Endodermal cell (in vitro differentiated cells): ENCODE measurements around the gene MTA2. TPM values are rescaled to one million over a fixed set of nuclear protein-coding genes. Genes with fewer than 3 reads are reported as not detected.
A peak's percentile ranks its signal among the peaks of the same experiment; 100 is the strongest.

ENCODE experiments used
- DNase-seq: peaks from one replicate; pipeline ENCODE4 v3.0.0-alpha.2; 2017
- H3K27ac ChIP-seq: 2 replicates; pipeline ENCODE4 v1.5.1; 2013; ENCODE audit warnings: mild to moderate bottlenecking, low read depth, low read length, moderate library complexity
- H3K27me3 ChIP-seq: 2 replicates; pipeline ENCODE4 v1.6.1; 2013; ENCODE audit warnings: mild to moderate bottlenecking, low read length, moderate library complexity; ENCODE audit not compliant: insufficient read depth, control insufficient read depth, poor library complexity, severe bottlenecking
- H3K36me3 ChIP-seq: 2 replicates; pipeline ENCODE4 v1.7.0; 2013; ENCODE audit warnings: mild to moderate bottlenecking, low read length, moderate library complexity; ENCODE audit not compliant: control insufficient read depth, insufficient read depth
- H3K4me1 ChIP-seq: one replicate; pipeline ENCODE4 v1.7.0; 2013; ENCODE audit warnings: low read length; ENCODE audit not compliant: control insufficient read depth, insufficient read depth
- H3K4me3 ChIP-seq: 2 replicates; pipeline ENCODE4 v1.5.1; 2013; ENCODE audit warnings: mild to moderate bottlenecking, low read length, moderate library complexity
- H3K9ac ChIP-seq: 2 replicates; pipeline ENCODE4 v1.6.1; 2013; ENCODE audit warnings: mild to moderate bottlenecking, low read length, moderate library complexity; ENCODE audit not compliant: poor library complexity, severe bottlenecking; ENCODE audit errors: extremely low read depth
- H3K9me3 ChIP-seq: 2 replicates; pipeline ENCODE4 v1.6.1; 2013; ENCODE audit warnings: mild to moderate bottlenecking, low read length, moderate library complexity; ENCODE audit not compliant: control insufficient read depth
- H3K27ac Mint-ChIP-seq: 2 replicates; pipeline ENCODE4 v1.8.0; 2020; ENCODE audit warnings: mixed read lengths
- H3K27me3 Mint-ChIP-seq: 2 replicates; pipeline ENCODE4 v1.8.0; 2021; ENCODE audit warnings: mild to moderate bottlenecking, mixed read lengths; ENCODE audit not compliant: insufficient read depth
- H3K36me3 Mint-ChIP-seq: 2 replicates; pipeline ENCODE4 v1.8.0; 2020; ENCODE audit warnings: low read depth, mixed read lengths
- H3K4me1 Mint-ChIP-seq: 2 replicates; pipeline ENCODE4 v1.8.0; 2020; ENCODE audit warnings: mixed read lengths
- H3K4me3 Mint-ChIP-seq: 2 replicates; pipeline ENCODE4 v1.8.0; 2020; ENCODE audit warnings: mild to moderate bottlenecking, moderate library complexity, mixed read lengths
- H3K9me3 Mint-ChIP-seq: 2 replicates; pipeline ENCODE4 v1.8.0; 2020; ENCODE audit warnings: mild to moderate bottlenecking, mixed read lengths
- WGBS, 2 experiments: methylation state at CpG; one replicate each; pipeline versions ENCODE4 v1.1.5 to v1.1.7; 2013; ENCODE audit warnings: missing lambda C conversion rate in 2 of 2, mixed read lengths in 1 of 2; ENCODE audit not compliant: insufficient coverage in 1 of 2, insufficient read length in 1 of 2; 5-methylcytosine and 5-hydroxymethylcytosine counted together
- total RNA-seq, 2 donors: library from RNA; stranded (reverse); fragmentation: NEBNext Ultra II Directional in 1 of 2; extraction: Animal tissue kit (Norgen Biotek cat#: 25700) in 1 of 2; gene quantifications; 2 replicates in 1 of 2; 3 replicates in 1 of 2; pipeline ENCODE4 v1.2.1, GENCODE V29; 2021
- TF ChIP-seq, protein P1 (sequence below): fragments of 200-600 bp; sonication (generic); conservative IDR thresholded peaks from 2 replicates; pipeline ENCODE4 v1.5.0; 2021; ENCODE audit warnings: antibody characterized with exemption, mild to moderate bottlenecking

MTA2 gene
- total RNA-seq, 2 donors from 2014 or later, result 131 to 155 TPM

DNA sequence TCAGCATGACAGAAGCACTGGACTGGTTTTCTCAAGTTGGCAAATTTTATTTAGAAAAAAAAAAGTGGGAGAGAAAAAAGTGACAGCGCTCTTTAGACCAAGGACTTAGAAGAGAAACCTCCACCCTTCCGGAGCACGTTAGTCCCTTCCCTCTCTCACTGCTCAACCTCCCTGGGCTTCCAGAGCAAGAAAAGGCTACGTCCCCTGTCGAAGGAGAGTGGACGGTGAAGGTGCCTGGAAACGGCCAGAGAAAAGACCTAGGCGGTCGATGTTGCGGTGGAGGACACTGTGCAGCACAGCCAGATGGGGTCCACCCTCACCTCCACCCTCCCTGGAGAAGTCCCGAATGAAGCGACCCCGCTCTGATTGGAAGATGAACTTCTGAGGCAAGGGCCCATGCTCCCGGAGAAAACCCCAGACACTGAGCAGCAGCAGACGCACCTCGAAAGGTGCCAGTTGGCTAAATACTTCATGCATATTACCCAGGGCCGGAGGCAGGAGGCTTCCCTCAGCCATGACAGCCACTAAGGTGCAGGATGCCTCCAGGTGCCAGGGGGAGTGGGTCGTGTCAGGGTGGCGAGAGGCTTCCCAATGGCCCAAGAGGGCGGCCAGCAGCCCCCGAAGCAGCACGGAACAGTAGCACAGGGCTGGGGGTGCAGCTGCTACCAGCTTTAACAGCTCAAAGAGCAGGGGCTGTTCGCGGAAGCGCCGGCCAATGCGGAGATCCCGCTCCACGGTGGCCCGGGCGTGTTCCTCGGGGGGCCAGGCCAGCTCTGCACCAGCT is 45.4 kb upstream of the MTA2 start:
- DNase-seq, result peak; percentile 57
- peak overlapping the region; percentile 98 for H3K27ac Mint-ChIP-seq
- WGBS, 2 experiments, result 78 to 79% methylated on average over 18 to 32 of the region's 32 CpGs
- Histone ChIP-seq H3K4me3 (no peak overlapping the region), H3K36me3 (peaks cover 45% of the 10 kb centered on the region), H3K27me3 (no peaks in the 10 kb centered on the region), H3K4me1 (no peaks in the 10 kb centered on the region), H3K9me3 (no peaks in the 10 kb centered on the region), H3K27ac (no peak overlapping the region), H3K9ac (no peak overlapping the region)
- peak overlapping the region; percentile 96 for H3K4me3 Mint-ChIP-seq
- no peaks in the 10 kb centered on the region for H3K27me3 Mint-ChIP-seq
- TF ChIP-seq, protein P1, sequence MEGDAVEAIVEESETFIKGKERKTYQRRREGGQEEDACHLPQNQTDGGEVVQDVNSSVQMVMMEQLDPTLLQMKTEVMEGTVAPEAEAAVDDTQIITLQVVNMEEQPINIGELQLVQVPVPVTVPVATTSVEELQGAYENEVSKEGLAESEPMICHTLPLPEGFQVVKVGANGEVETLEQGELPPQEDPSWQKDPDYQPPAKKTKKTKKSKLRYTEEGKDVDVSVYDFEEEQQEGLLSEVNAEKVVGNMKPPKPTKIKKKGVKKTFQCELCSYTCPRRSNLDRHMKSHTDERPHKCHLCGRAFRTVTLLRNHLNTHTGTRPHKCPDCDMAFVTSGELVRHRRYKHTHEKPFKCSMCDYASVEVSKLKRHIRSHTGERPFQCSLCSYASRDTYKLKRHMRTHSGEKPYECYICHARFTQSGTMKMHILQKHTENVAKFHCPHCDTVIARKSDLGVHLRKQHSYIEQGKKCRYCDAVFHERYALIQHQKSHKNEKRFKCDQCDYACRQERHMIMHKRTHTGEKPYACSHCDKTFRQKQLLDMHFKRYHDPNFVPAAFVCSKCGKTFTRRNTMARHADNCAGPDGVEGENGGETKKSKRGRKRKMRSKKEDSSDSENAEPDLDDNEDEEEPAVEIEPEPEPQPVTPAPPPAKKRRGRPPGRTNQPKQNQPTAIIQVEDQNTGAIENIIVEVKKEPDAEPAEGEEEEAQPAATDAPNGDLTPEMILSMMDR, result no peak
- H3K36me3 Mint-ChIP-seq, result peaks cover 36% of the 10 kb centered on the region
- H3K9me3 Mint-ChIP-seq, result no peaks in the 10 kb centered on the region
- peaks cover 2% of the 10 kb centered on the region for H3K4me1 Mint-ChIP-seq

DNA sequence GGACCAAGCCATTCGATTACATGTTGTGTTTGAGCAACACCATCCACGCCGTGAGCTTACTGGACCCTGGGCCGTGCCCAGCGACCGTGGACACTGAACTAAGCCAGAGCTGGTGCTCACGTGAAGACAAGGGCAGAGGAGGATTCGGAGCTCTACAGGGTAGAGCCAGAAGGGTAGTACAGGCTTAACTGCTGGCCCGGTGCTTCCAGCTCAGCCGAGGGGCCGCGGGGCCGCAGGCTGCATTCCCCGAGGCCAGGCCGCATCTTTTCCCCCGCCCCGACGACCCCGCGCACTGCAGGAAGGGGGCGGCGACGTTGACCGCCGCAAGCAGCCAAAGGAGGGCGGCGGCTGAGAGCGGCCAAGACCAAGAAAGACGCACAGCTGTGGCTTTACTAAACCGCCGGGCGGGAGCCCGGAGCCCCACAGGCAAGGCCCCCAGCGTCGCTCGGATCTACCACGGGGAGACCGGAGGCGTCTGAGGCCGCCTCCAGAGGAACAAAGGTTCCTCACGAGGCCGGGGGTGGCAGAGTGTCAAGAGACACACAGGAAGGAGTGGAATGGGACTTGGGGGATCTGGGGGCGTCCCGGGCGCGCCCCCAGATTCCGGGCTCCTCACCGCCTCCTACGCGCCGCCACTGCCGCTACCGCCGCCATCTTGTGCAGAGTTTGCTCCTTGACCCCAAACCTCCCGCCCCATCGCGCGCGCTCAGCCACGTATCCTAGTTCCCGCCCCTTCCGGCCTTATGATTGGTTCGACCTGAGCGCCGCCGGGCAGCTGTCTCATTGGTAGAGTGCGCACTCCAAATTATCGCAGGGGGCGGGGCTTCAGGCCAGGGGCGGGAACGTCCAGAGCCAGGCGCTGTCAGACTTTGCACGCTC is 44.5 kb upstream of the MTA2 start, which contains the start of gene GANAB:
GANAB (minus strand) TSS at position 668 of the 879 bp plus-strand sequence; CDS start at position 654, 14 bp downstream.
- Mint-ChIP-seq H3K4me1 (peaks cover 2% of the 10 kb centered on the region), H3K27me3 (no peaks in the 10 kb centered on the region), H3K36me3 (peaks cover 39% of the 10 kb centered on the region), H3K9me3 (no peaks in the 10 kb centered on the region), H3K4me3 (peak within 1 kb of the TSS; percentile 96), H3K27ac (peak within 1 kb of the TSS; percentile 98)
- H3K9ac ChIP-seq, result peak within 1 kb of the TSS; percentile 99
- DNase-seq, result peak; percentile 100
- H3K36me3 ChIP-seq, result peaks cover 48% of the 10 kb centered on the region
- H3K4me1 ChIP-seq, result no peaks in the 10 kb centered on the region
- peak within 1 kb of the TSS; percentile 96 for H3K4me3 ChIP-seq
- 1% methylated on average over 34 to 73 of the region's 73 CpGs for WGBS, 2 experiments
- TF ChIP-seq, protein P1, result peak; percentile 17
- H3K27me3 ChIP-seq, result no peaks in the 10 kb centered on the region
- H3K27ac ChIP-seq, result peak within 1 kb of the TSS; percentile 95
- no peaks in the 10 kb centered on the region for H3K9me3 ChIP-seq

DNA sequence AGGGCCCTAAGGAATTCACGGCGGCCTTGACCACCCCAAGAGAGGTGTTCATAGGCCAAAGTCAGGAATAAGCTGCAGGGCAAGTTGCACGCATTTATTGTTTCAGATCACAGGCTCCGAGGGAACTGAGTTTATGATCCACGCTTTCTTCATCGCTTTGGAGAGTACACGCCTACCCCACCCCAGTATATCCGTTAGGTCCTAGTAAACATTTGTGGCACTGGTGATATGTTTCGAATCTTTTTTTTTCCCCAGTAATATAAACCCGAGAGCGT is 43.9 kb upstream of the MTA2 start:
- no peak for DNase-seq
- WGBS, 2 experiments, result 40 to 43% methylated on average over 9 to 11 of the region's 11 CpGs
- Histone ChIP-seq H3K36me3 (peaks cover 53% of the 10 kb centered on the region), H3K27ac (peak overlapping the region; percentile 95), H3K27me3 (no peaks in the 10 kb centered on the region), H3K9ac (peak overlapping the region; percentile 99), H3K4me1 (no peaks in the 10 kb centered on the region), H3K9me3 (no peaks in the 10 kb centered on the region), H3K4me3 (peak overlapping the region; percentile 96)
- H3K36me3 Mint-ChIP-seq, result peaks cover 40% of the 10 kb centered on the region
- peak overlapping the region; percentile 96 for H3K4me3 Mint-ChIP-seq
- peaks cover 4% of the 10 kb centered on the region for H3K4me1 Mint-ChIP-seq
- no peaks in the 10 kb centered on the region for H3K9me3 Mint-ChIP-seq
- H3K27me3 Mint-ChIP-seq, result no peaks in the 10 kb centered on the region
- TF ChIP-seq, protein P1, result no peak
- peak overlapping the region; percentile 98 for H3K27ac Mint-ChIP-seq
